Measurements from ENCODE around the gene NCF4. TPM values are rescaled to one million over a fixed set of nuclear protein-coding genes. Genes with fewer than 3 reads are reported as not detected.

NCF4 gene
- total RNA-seq, 1 experiment from 2014 or later, result not detected

- no peak for TF ChIP-seq CTCF (conservative IDR thresholded peaks at IDR 0.05)
- no CpG with 5 or more reads among the region's 3 CpGs for WGBS (ENCODE audit: extremely low coverage, insufficient read length, low lambda C conversion rate)
- no peak overlapping the region for H2BK5ac ChIP-seq (ENCODE audit: insufficient read length, low read length)
- no peak overlapping the region for H4K5ac ChIP-seq (ENCODE audit: insufficient read length, low read depth, low read length)
- Mint-ChIP-seq H3K27me3 (ENCODE audit: low read depth) (peaks cover 39% of the 10 kb centered on the region), H3K36me3 (ENCODE audit: insufficient read depth in 1 of 3, low read depth in 3 of 3) (no peaks in the 10 kb centered on the region), H3K9me3 (peaks cover 0 to 1% of the 10 kb centered on the region in 2 experiments; a peak in 1 of 5 replicates), H3K27ac (no peak overlapping the region), H3K4me3 (no peak overlapping the region), H3K4me1 (peaks cover 7 to 10% of the 10 kb centered on the region in 2 experiments; a peak in 3 of 4 replicates)
- H4K20me1 ChIP-seq (ENCODE audit: control insufficient read depth, insufficient read depth, insufficient read length), result no peaks in the 10 kb centered on the region
- no peak overlapping the region for H3K9ac ChIP-seq (ENCODE audit: extremely low read depth, insufficient read length, low read length)
- H2BK12ac ChIP-seq (ENCODE audit: insufficient read length, low read depth, low read length), result no peak overlapping the region
- no peak overlapping the region for H3T11ph ChIP-seq (ENCODE audit: low read length)
- no peak overlapping the region for H4K91ac ChIP-seq (ENCODE audit: insufficient read length, low read depth, low read length)
- no peak overlapping the region for H3K18ac ChIP-seq (ENCODE audit: insufficient read length, low read depth, low read length)
- H3K27ac ChIP-seq (ENCODE audit: insufficient read length, low read depth, low read length), result no peak overlapping the region
- no peaks in the 10 kb centered on the region for H3K23me2 ChIP-seq (ENCODE audit: insufficient read length, low read depth, low read length, poor library complexity, severe bottlenecking)
- H3K9me3 ChIP-seq (ENCODE audit: control insufficient read depth, low read depth, low read length), result no peaks in the 10 kb centered on the region
- no peak overlapping the region for H3K56ac ChIP-seq (ENCODE audit: insufficient read length, low read depth, low read length)
- H2BK20ac ChIP-seq (ENCODE audit: low read depth, low read length, poor library complexity, severe bottlenecking), result no peak overlapping the region
- no peaks in the 10 kb centered on the region for H3K4me1 ChIP-seq (ENCODE audit: insufficient read depth, low read length)
- H4K8ac ChIP-seq (replicated peaks; ENCODE audit: insufficient read length, low read depth, low read length), result no peak overlapping the region
- H2BK15ac ChIP-seq (ENCODE audit: low read depth, low read length), result no peak overlapping the region
- H2BK120ac ChIP-seq (ENCODE audit: low read depth, low read length, poor library complexity, severe bottlenecking), result no peak overlapping the region
- H3K4me2 ChIP-seq (ENCODE audit: insufficient read depth, insufficient read length, low read length), result no peak overlapping the region
- no peak overlapping the region for H3K23ac ChIP-seq (ENCODE audit: insufficient read length, low read depth, low read length)
- H3K4ac ChIP-seq (ENCODE audit: low read depth, low read length), result no peak overlapping the region
- H3K27me3 ChIP-seq (ENCODE audit: insufficient read depth, low read length), result no peaks in the 10 kb centered on the region
- no peak overlapping the region for H3K14ac ChIP-seq (ENCODE audit: insufficient read depth, low read length)
- no peaks in the 10 kb centered on the region; the same call in 1 of the 2 replicates for H3K79me2 ChIP-seq (ENCODE audit: insufficient read depth, low read length)
- H2AK5ac ChIP-seq (ENCODE audit: insufficient read length, low read length), result no peak overlapping the region
- DNase-seq, result no peak
- H3K79me1 ChIP-seq (ENCODE audit: insufficient read depth, low read depth, low read length, poor library complexity, severe bottlenecking), result no peaks in the 10 kb centered on the region
- H2AFZ ChIP-seq (ENCODE audit: low read length), result no peak overlapping the region
Observed at GRCh38 chr22:36831717-36832116, 29.1 kb upstream of the NCF4 start.
